ENCODE measurements around the gene DNAJB5.

DNAJB5 gene

GRCh38 chr9:34984049-34984448 lies 5.5 kb upstream of the DNAJB5 start:
- no peak for DNase-seq (ENCODE audit: low spot score)

GRCh38 chr9:34985311-34985899 lies 4.1 kb upstream of the DNAJB5 start:
- peak; percentile 68 for DNase-seq (ENCODE audit: low spot score)

GRCh38 chr9:34986540-34987047 lies 3.0 kb upstream of the DNAJB5 start:
- DNase-seq (ENCODE audit: low spot score): no peak

GRCh38 chr9:34987160-34987901 lies 2.2 kb upstream of the DNAJB5 start:
- DNase-seq (ENCODE audit: low spot score): no peak

GRCh38 chr9:34988218-34989002 lies 1.1 kb upstream of the DNAJB5 start:
- no peak for DNase-seq (ENCODE audit: low spot score)

GRCh38 chr9:34989946-34990635 lies 546 bp downstream of the DNAJB5 start:
- DNase-seq (ENCODE audit: low spot score): no peak

GRCh38 chr9:34990908-34991606 lies 1.5 kb downstream of the DNAJB5 start:
- no peak for DNase-seq (ENCODE audit: low spot score)

GRCh38 chr9:34991607-34992375 lies 2.2 kb downstream of the DNAJB5 start:
- no peak for DNase-seq (ENCODE audit: low spot score)

GRCh38 chr9:34992376-34992951 lies 2.9 kb downstream of the DNAJB5 start:
- DNase-seq (ENCODE audit: low spot score): peak; percentile 39

- no peak for DNase-seq (ENCODE audit: low spot score)
Measured at GRCh38 chr9:34993502-34994259, 4.1 kb downstream of the DNAJB5 start.

- no peak for DNase-seq (ENCODE audit: low spot score)
Measured at GRCh38 chr9:34994260-34994899, 4.8 kb downstream of the DNAJB5 start.

GRCh38 chr9:34994900-34995669 lies 5.5 kb downstream of the DNAJB5 start:
- no peak for DNase-seq (ENCODE audit: low spot score)

- no peak for DNase-seq (ENCODE audit: low spot score)
Measured at GRCh38 chr9:34995670-34996060, 6.1 kb downstream of the DNAJB5 start.

GRCh38 chr9:34996181-34996904 lies 6.8 kb downstream of the DNAJB5 start:
- no peak for DNase-seq (ENCODE audit: low spot score)

- no peak for DNase-seq (ENCODE audit: low spot score)
Measured at GRCh38 chr9:34996905-34997279, 7.3 kb downstream of the DNAJB5 start.

GRCh38 chr9:34997379-34997781 lies 7.8 kb downstream of the DNAJB5 start:
- DNase-seq (ENCODE audit: low spot score): no peak

GRCh38 chr9:34998266-34998665 lies 8.7 kb downstream of the DNAJB5 start:
- no peak for DNase-seq (ENCODE audit: low spot score)

GRCh38 chr9:34999576-34999975 lies 10.0 kb downstream of the DNAJB5 start:
- DNase-seq (ENCODE audit: low spot score): no peak

Measured in activated CD4-positive, alpha-beta T cell treated with anti-CD3 and anti-CD28 coated beads, Interleukin-2, Interleukin-4, amounts not matched to agents 100 ng/mL and 50 ng/mL, durations not matched to agents 16 hours and 8 hours (primary cell).